Ovary (tissue), 9 donors: ENCODE measurements around the gene CCDC88B. TPM values are rescaled to one million over a fixed set of nuclear protein-coding genes. Genes with fewer than 3 reads are reported as not detected.
"Not testable (repeated sequence)": the region's sequence is repeated elsewhere in the genome, so short reads cannot be mapped to it uniquely, and the experiment has no call there.

ENCODE experiments used
- DNase-seq, 5 donors: peaks; one replicate each; pipeline ENCODE4 v3.0.0-alpha.2; 2019 to 2020
- H3K27ac ChIP-seq, 2 donors: fragments of 200-600 bp; one replicate each; pipeline versions ENCODE4 v1.5.1 to v1.8.0; 2019 to 2022
- H3K27me3 ChIP-seq: fragments of 200-600 bp; one replicate; pipeline ENCODE4 v1.8.0; 2022
- H3K36me3 ChIP-seq: fragments of 200-600 bp; sonication (generic); one replicate; pipeline ENCODE4 v1.5.1; 2019
- H3K4me1 ChIP-seq: one replicate; pipeline ENCODE4 v1.8.1; 2013; ENCODE audit warnings: mild to moderate bottlenecking, moderate library complexity; ENCODE audit not compliant: insufficient read depth
- H3K4me3 ChIP-seq: fragments of 200-600 bp; sonication (generic); one replicate; pipeline ENCODE4 v1.5.1; 2017
- H3K9me3 ChIP-seq, 2 donors: fragments of 200-600 bp in 1 of 2; sonication (generic) in 1 of 2; one replicate each; pipeline versions ENCODE4 v1.5.1 to v1.8.1; 2013 to 2019; ENCODE audit warnings: mild to moderate bottlenecking in 1 of 2, moderate library complexity in 1 of 2
- CTCF ChIP-seq, 3 donors: fragments of 450-650 bp in 2 of 3; fragments of 200-600 bp in 1 of 3; IDR thresholded peaks; one replicate each; pipeline versions ENCODE4 v1.5.1 to v1.8.0; 2016 to 2022; ENCODE audit warnings: antibody characterized with exemption in 3 of 3, mild to moderate bottlenecking in 1 of 3
- EP300 ChIP-seq: sonication (generic); formaldehyde crosslinking; IDR thresholded peaks from one replicate; pipeline ENCODE4 v1.6.1; 2017; ENCODE audit warnings: antibody characterized with exemption
- POLR2A ChIP-seq: fragments of 450-650 bp; IDR thresholded peaks from one replicate; pipeline ENCODE4 v1.6.1; 2017; ENCODE audit warnings: antibody characterized with exemption, mild to moderate bottlenecking, moderate library complexity
- WGBS, 3 donors: extraction: QIAGEN DNeasy Blood & Tissue Kit in 1 of 3; methylation state at CpG; one replicate each; pipeline versions ENCODE4 v1.1.5 to v1.1.7; 2013 to 2017; 5-methylcytosine and 5-hydroxymethylcytosine counted together
- intact Hi-C, 4 donors: fragments of 100-400 bp; cut with DNase I; formaldehyde crosslinking; loops; one replicate each; pipeline versions ENCODE4 v1.11.0 to v1.15.1; 2022 to 2023
- polyA plus RNA-seq, 2 donors: library from polyadenylated mRNA; stranded (reverse); fragments of 200-250 nt in 1 of 2; fragments of 350-450 nt in 1 of 2; fragmentation: Illumina TruSeq in 1 of 2; extraction: RNeasy Lipid Tissue Mini Kit (QIAGEN cat#74804) in 1 of 2; gene quantifications; one replicate each; pipeline ENCODE4 v1.2.3, GENCODE V29; 2013 to 2014
- total RNA-seq, 7 donors: library from RNA; depleted of rRNA in 2 of 7; stranded (reverse); fragments of >200 nt in 2 of 7; fragmentation: NEBNext Ultra II Directional in 3 of 7; extraction: Animal tissue kit (Norgen Biotek cat#: 25700) in 3 of 7; gene quantifications; one replicate each; pipeline versions ENCODE4 v1.1.0 to v1.2.4, GENCODE V29; 2016 to 2023
- donor health status: DM: no; HTN: no; CAD: no; lungs with moderate emphysema.
- donor health status: DM: no; HTN: no; CAD: no.
- donor health status: Bipolar disorder and iron deficiency.
- donor health status: DM: yes; HTN: yes; CAD: no.
- donor health status: DM: no; HTN: no; CAD: no.
- donor health status: DM: yes; HTN: yes; CAD: no.

The CCDC88B gene
- total and polyA plus RNA-seq, 9 donors: 0.95 to 7.5 (median 3.5) TPM

GRCh38 chr11:64314146-64314804 is 25.7 kb upstream of the CCDC88B start:
- no peak for TF ChIP-seq POLR2A
- TF ChIP-seq EP300: no peak
- TF ChIP-seq CTCF (IDR thresholded peaks at IDR 0.05): no peak
- H3K4me3 ChIP-seq: no peak overlapping the region
- peak overlapping the region in 1 of 2 donors; percentile 74 for H3K27ac ChIP-seq
- peaks cover 6% of the 10 kb centered on the region for H3K4me1 ChIP-seq
- no peaks in the 10 kb centered on the region for H3K36me3 ChIP-seq
- 66 to 81% (median 75%) methylated on average over 19 of the region's 19 CpGs for WGBS, 3 donors
- no peaks in the 10 kb centered on the region for H3K9me3 ChIP-seq
- H3K27me3 ChIP-seq: no peaks in the 10 kb centered on the region
- DNase-seq: no peak
- intact Hi-C loops: no loop called here

- TF ChIP-seq EP300: no peak
- no peak for TF ChIP-seq POLR2A
- TF ChIP-seq CTCF (IDR thresholded peaks at IDR 0.05): no peak
- Histone ChIP-seq H3K27me3 (no peaks in the 10 kb centered on the region), H3K9me3 (no peaks in the 10 kb centered on the region), H3K27ac (no peak overlapping the region), H3K36me3 (no peaks in the 10 kb centered on the region), H3K4me3 (no peak overlapping the region), H3K4me1 (peaks cover 9% of the 10 kb centered on the region)
- DNase-seq: peak in 2 of 5 donors; percentile 35 to 38
- WGBS, 3 donors: 81 to 88% (median 85%) methylated on average over 21 to 24 of the region's 24 CpGs
- intact Hi-C loops: loop anchor here in 1 of 4 donors (5.0 kb wide), 1 partner anchor 42 kb away; the partner anchor contains the start of gene RPS6KA4
Measured at GRCh38 chr11:64314805-64315561, 25.0 kb upstream of the CCDC88B start.

- intact Hi-C loops: loop anchor here in 1 of 4 donors (5.0 kb wide), 1 partner anchor 41 kb away; the partner anchor contains the start of gene RPS6KA4
- not testable (repeated sequence) for H3K4me1 ChIP-seq, H3K36me3 ChIP-seq, H3K27me3 ChIP-seq, H3K27ac ChIP-seq, H3K9me3 ChIP-seq, H3K4me3 ChIP-seq
- WGBS, 3 donors: 61 to 71% (median 64%) methylated on average over 24 to 25 of the region's 25 CpGs
- peak in 2 of 5 donors; percentile 42 to 44 for DNase-seq
Measured at GRCh38 chr11:64315667-64316526, 24.1 kb upstream of the CCDC88B start.

GRCh38 chr11:64316672-64317324 is 23.2 kb upstream of the CCDC88B start:
- Histone ChIP-seq H3K27me3 (no peaks in the 10 kb centered on the region), H3K9me3 (no peaks in the 10 kb centered on the region), H3K36me3 (no peaks in the 10 kb centered on the region), H3K27ac (peak overlapping the region; percentile 81 to 99), H3K4me3 (peak overlapping the region; percentile 65), H3K4me1 (peaks cover 9% of the 10 kb centered on the region)
- DNase-seq: peak in 2 of 5 donors; percentile 61 to 70
- 4 to 6% (median 5%) methylated on average over 32 of the region's 32 CpGs for WGBS, 3 donors
- TF ChIP-seq POLR2A (no peak), EP300 (no peak)
- intact Hi-C loops: loop anchor here in 1 of 4 donors (5.0 kb wide), 1 partner anchor 41 kb away; the partner anchor contains the start of gene RPS6KA4
